NCI-H2029 treated with DMSO at 0.1 percent for 48 hours (cell line): Measurements from ENCODE around the gene CLDN19.

Experiments
- DNase-seq: peaks from one replicate; lab custom pipeline; 2025; lab: John Stamatoyannopoulos, UW

Gene CLDN19

GRCh38 chr1:42700006-42700405, 40.0 kb downstream of the CLDN19 start:
- no peak for DNase-seq

GRCh38 chr1:42698081-42698813, 41.8 kb downstream of the CLDN19 start:
- no peak for DNase-seq

- no peak for DNase-seq
Measured at GRCh38 chr1:42692911-42693310, 47.1 kb downstream of the CLDN19 start.

DNA sequence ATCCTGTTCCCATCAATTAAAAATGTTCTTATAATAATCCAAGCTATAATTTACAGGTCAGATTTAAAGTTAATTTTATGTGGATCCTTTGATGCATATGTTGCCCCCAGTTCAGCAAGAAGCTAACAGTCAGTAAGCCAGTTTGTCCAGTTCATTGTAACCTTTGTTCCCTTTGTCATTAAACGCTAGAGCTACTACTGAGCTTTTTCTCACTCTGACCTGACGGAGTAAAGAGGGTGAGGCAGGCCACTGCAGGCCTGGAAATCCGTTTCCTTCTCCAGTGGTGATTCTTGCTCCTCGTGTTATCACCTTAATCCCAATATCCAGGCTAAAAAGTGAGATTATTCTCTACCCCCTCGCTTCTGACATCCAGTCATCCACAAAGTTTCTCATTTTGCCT, 47.6 kb downstream of the CLDN19 start:
- DNase-seq: no peak

- no peak for DNase-seq
Measured at GRCh38 chr1:42691157-42691498, 48.9 kb downstream of the CLDN19 start.

DNA sequence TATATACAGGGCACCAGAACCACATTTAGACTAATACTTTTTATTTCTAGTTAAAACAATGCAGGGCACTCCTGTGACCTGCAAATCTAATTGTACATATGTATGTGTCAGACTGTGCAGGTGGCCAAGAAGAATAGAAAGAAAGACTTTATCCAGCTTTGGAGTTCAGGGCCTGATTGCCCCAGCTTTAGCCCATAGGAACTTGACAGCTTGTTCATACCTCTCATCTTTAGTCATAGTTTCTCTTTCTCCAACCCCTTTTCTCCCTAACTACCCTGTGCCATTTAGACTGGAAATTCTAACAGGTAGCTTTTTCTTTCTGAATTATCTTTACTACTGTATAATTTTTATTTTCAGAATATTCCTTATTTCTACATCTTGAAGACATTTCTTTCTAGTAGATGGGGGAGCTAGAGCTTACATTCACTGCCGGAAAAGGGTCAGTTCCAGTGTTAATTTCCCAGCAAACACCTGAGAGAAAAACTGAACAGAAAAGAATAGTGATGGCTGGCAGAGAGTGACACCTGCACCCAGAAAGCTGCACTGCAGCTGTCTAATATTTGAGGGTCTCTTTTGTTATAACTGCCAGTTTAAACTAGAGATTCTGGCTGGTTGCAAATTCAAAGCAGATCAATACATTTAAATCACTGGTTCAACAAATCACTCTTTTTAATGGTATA, 49.4 kb downstream of the CLDN19 start:
- no peak for DNase-seq

DNA sequence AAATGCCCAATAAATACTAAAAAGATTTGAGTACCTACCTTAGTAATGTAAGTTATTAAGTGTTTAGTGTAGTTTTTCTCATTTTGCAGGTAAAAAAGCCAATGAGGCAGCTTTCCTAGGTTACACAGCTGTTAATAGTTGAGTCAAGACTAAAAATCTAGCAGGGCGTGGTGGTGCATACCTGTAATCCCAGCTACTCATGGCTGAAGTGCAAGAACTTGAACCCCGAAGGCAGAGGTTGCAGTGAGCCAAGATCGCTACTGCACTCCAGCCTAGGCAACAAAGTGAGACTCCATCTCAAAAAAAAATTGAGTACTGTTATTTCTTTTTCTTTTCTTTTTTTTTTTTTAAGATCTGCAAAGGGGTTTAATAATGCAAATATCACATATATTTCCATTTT, 50.1 kb downstream of the CLDN19 start:
- no peak for DNase-seq

- DNase-seq: no peak
Measured at GRCh38 chr1:42686418-42686817, 53.6 kb downstream of the CLDN19 start.

- no peak for DNase-seq
Measured at GRCh38 chr1:42684139-42684538, 55.9 kb downstream of the CLDN19 start.
